ENCODE data around the gene PLCXD1.
"Not testable (repeated sequence)": the region's sequence is repeated elsewhere in the genome, so short reads cannot be mapped to it uniquely, and the experiment has no call there.

DNA sequence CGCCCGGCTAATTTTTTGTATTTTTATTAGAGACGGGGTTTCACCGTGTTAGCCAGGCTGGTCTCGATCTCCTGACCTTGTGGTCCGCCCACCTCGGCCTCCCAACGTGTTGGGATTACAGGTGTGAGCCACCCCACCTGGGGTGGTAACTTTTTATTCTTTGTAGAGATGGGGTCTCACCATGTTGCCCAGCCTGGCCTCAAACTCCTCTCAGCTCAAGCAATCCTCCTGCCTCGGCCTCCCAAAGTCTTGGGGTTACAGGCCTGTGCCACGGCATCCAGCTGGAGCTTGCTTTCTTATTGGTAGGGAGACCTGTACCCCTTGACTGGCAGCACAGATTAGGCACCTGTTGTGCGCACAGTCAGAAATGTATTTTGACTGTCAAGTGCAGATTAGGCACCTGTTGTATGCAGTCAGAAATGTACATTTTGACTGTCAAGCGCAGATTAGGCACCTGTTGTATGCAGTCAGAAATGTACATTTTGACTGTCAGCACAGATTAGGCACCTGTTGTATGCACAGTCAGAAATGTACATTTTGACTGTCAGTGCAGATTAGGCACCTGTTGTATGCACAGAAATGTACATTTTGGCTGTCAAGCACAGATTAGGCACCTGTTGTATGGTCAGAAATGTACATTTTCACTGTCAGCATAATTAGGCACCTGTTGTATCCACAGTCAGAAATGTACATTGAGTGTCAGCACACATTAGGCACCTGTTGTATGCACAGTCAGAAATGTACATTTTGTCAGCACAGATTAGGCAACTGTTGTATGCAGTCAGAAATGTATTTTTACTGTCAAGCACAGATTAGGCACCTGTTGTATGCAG lies 24.8 kb downstream of the PLCXD1 start:
- TF ChIP-seq SP1 (IDR thresholded peaks at IDR 0.05); L3MBTL2 (conservative IDR thresholded peaks at IDR 0.05); FOXM1 (IDR thresholded peaks at IDR 0.05; ENCODE audit: borderline replicate concordance): not testable (repeated sequence)
